H54 (cell line): ENCODE results near the gene POLE.

Source experiments
- DNase-seq: peaks from one replicate; pipeline ENCODE4 v3.0.0; 2011; ENCODE audit warnings: low spot score, mixed read lengths; ENCODE audit not compliant: insufficient read length
- FAIRE-seq: peaks from 3 replicates; lab custom pipeline; 2011; peaks lifted over from hg19 to GRCh38; lab: Jason Lieb, UNC
- POLR2A ChIP-seq: IDR thresholded peaks from 2 replicates; pipeline ENCODE4 v1.6.1; 2011; ENCODE audit warnings: low read depth, mild to moderate bottlenecking, low read length

POLE gene

GRCh38 chr12:132617822-132618682 lies 69.1 kb downstream of the POLE start:
- DNase-seq (no peak), FAIRE-seq (no peak)
- TF ChIP-seq POLR2A: no peak

DNA sequence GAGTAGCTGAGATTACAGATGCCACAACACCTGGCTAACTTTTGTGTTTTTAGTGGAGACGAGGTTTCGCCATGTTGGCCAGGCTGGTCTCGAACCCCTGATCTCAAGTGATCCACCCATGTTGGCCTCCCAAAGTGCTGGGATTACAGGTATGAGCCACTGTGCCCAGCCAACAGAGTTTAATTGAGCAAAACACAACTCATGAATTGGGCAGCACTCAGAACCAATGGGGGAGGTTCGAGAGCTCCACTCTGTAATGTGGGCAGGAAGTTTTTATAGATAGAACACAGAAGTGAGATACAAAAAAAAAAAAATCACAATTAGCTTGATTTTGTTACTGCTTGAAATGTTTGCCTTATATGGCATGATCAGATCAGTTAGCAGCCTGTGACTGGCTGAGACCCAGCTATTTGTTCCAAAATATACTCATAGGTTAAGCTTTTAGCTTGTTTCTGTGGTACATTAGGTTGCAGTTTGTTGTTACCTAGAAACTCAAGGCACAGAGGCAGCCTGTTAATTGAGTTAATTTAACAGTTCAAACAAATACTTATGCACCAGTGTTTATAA lies 69.9 kb downstream of the POLE start:
- DNase-seq: no peak
- no peak for FAIRE-seq
- no peak for TF ChIP-seq POLR2A

DNA sequence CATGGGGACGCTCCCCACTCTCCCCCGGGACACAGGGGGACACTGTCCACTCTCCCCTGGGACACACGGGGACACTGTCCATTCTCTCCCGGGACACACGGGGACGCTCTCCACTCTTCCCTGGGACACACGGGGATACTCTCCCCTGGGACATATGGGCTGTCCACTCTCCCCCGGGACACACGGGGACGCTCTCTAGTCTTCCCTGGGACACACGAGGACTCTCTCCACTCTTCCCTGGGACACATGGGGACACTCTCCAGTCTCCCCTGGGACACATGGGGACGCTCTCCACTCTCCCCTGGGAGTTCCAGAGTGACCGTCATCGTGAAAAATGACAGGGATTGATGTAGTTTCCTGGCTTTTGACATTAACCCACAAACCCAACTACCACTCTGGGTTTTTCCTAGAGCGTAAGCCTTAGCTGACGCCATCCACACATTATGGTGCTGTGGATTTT lies 71.5 kb downstream of the POLE start:
- no peak for DNase-seq

DNA sequence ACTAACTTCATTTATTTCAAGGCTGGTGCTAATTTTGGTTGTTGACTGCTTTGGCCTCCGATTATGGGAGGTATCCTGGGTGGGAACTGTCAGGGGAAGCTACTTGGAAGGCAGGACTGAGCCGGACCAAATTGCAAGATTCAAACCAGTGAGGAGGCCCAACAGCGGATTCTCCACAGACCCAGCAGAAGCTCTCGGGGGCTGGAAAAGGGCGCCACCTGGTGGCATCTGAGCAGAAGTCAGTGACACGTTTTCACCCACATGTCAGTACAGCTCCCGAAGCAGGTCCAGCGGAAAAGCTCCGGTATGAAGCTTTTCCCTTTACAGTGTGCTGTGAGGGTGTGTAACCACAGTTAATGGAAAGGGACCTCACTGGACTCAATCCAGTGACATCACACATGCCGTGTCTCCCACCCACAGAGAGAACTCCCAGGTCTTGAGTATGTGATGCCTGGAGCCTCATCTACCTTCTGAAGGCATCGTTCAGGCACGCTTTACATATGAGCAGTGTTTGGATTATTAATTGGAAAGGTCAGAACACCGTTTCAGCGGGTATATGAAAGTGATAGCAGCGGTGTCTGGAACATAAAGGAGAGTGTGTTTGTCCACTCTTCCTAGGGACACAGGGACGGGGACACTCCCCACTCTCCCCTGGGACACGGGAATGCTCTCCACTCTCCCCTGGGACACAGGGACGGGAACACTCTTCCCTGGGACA lies 72.1 kb downstream of the POLE start:
- TF ChIP-seq POLR2A: no peak
- FAIRE-seq: peak; percentile 70

More for the DNA sequence above, 71.5 kb downstream of the POLE start:
- TF ChIP-seq POLR2A: no peak
- FAIRE-seq: no peak

DNA sequence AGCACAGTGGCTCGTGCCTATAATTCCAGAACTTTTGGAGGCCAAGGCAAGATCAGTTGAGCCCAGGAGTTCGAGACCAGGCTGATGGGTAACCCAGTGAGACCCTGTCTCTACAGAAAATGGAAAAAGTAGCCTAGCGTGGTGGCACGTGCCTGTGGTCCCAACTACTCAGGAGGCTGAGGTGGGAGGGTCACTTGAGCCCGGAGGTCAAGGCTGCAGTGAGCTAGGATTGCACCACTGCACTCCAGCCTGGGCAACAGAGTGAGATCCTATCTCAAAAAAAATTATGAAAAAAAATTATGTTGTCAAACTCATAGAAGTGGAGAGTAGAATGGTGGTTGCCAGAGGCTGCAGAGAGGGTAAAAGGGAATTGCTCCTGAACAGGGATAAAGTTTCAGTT lies 73.1 kb downstream of the POLE start:
- FAIRE-seq: no peak
- DNase-seq: no peak
- TF ChIP-seq POLR2A: no peak

More for the DNA sequence above, 72.1 kb downstream of the POLE start:
- DNase-seq: peak; percentile 89

GRCh38 chr12:132611620-132612019 lies 75.5 kb downstream of the POLE start:
- no peak for DNase-seq
- TF ChIP-seq POLR2A: no peak
- FAIRE-seq: no peak

DNA sequence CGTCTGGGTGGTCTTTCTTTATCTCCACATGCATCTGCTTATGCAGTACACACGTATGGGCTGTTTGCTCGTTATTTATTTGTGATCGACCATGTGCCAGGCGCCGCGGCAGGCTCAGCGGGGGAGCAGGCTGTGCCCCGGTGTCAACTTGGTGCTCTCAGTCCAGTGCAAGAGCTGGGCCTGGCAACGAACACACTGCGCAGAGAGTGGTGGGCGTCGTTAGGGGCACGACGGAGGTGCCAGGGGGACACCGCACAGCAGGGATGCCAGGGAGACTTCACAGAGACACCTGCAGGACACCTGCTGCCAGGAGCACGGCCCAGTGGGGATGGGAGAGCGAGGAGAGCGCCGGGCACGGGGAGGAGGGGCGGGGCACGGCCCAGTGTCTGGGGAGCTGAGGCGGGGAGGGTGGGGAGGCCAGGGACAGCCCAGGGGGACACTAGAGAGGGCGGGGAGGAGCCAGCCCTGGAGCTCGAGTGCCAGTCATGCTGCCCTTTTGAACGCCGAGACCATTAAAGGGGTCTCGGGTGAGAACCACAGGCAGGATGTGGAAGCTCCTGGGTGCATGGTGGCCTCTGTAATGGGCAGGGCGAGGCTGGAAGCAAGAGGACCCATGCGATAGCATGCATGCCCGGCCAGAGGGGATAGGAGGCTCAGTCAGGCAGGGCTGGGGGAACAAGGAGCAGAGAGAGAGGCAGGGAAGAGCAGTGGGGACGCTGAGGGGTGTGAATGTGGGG lies 76.1 kb downstream of the POLE start:
- FAIRE-seq: no peak
- no peak for TF ChIP-seq POLR2A

DNA sequence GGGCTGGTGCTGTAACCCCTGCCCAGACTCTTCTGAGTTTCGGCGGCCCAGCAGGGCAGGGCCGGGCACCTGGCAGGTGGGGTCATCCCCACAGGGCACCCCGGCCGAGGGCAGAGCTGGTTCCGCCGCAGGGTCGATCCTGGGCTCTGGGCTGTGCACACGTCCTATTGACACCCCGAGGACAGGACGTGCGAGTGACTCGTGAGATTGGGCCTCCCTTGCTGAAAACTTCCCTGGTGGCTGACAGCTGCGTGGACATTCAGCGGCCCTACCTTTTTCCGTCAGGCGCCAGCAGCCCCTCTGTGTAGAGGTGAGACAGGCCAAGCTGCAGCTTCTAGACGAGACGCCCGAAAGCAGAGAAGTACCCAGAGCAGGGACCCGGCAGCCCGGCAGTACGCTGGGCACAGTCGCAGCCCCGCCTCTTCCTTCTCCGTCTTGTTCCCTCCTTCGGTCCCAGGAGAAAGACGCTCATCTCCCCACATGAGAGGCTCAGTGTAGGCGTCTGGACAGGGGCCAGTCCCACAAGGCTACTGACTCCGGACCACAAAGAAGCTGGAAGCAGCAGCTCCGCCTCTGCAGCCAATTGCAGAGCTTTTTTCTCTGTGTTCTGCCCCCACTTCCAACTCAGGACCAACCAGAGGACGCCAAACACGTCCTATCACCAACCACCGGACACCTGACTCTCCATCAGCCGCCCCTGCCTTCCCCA lies 76.9 kb downstream of the POLE start, which contains the start of gene LRCOL1:
LRCOL1 (minus strand) TSS at position 532 of the 709 bp plus-strand sequence. CDS start 4,331 bp downstream, outside the sequence.
- DNase-seq (no peak), FAIRE-seq (no peak)
- TF ChIP-seq POLR2A: no peak

More for the DNA sequence above, 76.1 kb downstream of the POLE start:
- DNase-seq: no peak

DNA sequence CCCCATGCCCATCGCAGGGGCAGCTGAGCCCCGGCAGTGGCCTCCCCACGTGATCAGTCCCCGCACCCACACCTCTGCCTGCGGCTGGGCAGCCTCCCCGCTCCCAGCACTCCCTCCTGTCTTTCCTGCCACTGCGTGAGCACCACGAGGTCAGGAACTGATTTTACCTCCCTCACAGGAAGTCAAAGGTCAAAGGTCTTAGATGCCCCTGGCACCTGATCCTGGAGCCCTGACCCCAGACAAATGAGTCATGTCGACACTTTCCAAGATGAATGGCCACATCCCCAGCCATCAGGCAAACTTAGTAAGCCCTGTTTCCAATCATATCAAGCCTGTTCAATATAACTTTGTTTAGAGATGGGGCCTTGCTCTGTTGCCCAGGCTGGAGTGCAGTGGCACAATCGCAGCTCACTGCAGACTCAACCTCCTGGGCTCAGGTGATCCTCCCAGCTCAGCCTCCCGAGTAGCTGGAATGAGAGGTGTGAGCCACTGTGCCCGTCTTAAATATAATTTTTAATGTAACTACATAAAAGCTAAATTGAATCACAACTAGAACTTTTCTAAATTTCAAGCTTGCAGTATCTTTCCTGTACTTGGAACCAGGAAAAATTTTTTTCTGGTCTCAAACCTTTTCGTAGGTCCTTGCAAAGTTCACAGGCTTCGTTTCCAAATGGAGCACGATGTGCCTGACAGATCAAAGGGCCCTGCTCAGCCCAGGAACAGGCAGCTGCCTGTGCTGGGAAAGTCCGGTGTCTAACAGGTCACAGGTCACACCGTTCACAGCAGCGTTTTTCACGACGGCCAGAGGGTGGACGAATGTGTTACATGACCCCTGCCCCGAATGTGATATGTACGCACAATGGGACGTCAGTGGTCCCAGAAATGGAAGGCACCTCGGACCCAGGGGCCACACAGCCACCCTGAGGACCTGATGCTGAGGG lies 78.6 kb downstream of the POLE start:
- FAIRE-seq (no peak), DNase-seq (no peak)
- no peak for TF ChIP-seq POLR2A

GRCh38 chr12:132606927-132607326 lies 80.2 kb downstream of the POLE start:
- TF ChIP-seq POLR2A: no peak
- DNase-seq: no peak
- FAIRE-seq: no peak

DNA sequence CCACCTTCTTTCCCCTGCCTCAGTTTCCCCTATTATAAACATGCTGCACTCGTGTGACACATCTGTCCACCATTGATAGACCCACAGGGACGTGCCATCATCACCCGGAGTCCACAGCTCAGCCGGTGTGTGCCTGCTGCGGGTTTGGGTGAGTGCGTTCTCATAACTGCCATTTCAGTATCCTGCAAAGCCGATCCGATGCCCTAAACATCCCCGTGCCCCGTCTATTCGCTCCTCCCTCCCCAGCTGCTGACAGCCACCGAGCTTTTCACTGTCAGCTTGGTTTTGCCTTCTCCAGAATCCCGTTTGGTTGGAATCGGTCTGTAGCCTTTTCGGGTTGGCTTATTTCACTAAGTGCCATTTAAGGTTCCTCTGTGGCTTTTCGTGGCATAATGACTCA lies 80.7 kb downstream of the POLE start:
- FAIRE-seq (no peak), DNase-seq (no peak)
- no peak for TF ChIP-seq POLR2A

DNA sequence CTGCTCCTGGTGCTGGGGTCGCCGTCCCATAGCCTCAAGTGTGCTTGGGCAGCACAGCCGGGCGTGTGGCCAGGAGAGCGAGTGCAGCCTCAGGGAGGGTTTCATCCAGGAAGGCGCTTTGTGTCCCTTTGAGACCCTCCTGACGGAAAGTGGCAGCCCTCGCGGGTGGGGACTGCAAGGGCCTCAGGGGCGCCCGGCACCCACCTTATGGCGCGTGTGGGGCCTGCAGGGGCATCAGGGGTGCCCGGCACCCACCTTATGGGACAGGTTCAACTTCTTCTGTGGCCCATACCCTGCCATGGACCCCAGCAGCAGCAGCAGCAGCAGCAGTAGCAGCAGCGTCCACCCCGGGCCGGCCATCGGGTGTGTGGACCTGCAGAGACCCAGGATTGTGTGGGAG lies 81.2 kb downstream of the POLE start:
- DNase-seq: no peak
- TF ChIP-seq POLR2A: no peak
- FAIRE-seq: no peak
